Activated CD8-positive, alpha-beta T cell treated with anti-CD3 and anti-CD28 coated beads, Interleukin-2, amount 10 ng/mL, durations not matched to agents 7 days and 5 days (primary cell): Measurements from ENCODE around the gene OR52N5. TPM values are rescaled to one million over a fixed set of nuclear protein-coding genes. Genes with fewer than 3 reads are reported as not detected.

Source experiments
- ATAC-seq: fragments of 150-1000 bp; cut with Tn5 transposase; one replicate; pipeline ENCODE4 v1.10.0; 2021; ENCODE audit warnings: moderate library complexity
- CTCF ChIA-PET: fragments of 350-600 bp; sonication (Branson Sonifier 250); formaldehyde crosslinking; loops from one replicate; lab custom pipeline; 2021; ENCODE audit warnings: antibody characterized with exemption; lab: Charles Lee
- POLR2A ChIA-PET: fragments of 350-600 bp; sonication (Branson Sonifier 250); formaldehyde crosslinking; loops from one replicate; lab custom pipeline; 2021; ENCODE audit warnings: antibody characterized with exemption; lab: Charles Lee
- DNase-seq: peaks from one replicate; pipeline ENCODE4 v3.0.0-alpha.2; 2020
- H3K27ac Mint-ChIP-seq: one replicate; pipeline ENCODE4 v1.8.0; 2021; ENCODE audit warnings: mild to moderate bottlenecking, mixed read lengths
- H3K27me3 Mint-ChIP-seq: one replicate; pipeline ENCODE4 v1.8.0; 2021; ENCODE audit warnings: low read depth, mixed read lengths
- H3K36me3 Mint-ChIP-seq: one replicate; pipeline ENCODE4 v1.8.0; 2021; ENCODE audit warnings: low read depth, mixed read lengths
- H3K4me1 Mint-ChIP-seq: one replicate; pipeline ENCODE4 v1.8.0; 2021; ENCODE audit warnings: low read depth, mixed read lengths
- H3K4me3 Mint-ChIP-seq: one replicate; pipeline ENCODE4 v1.8.0; 2021; ENCODE audit warnings: mild to moderate bottlenecking, mixed read lengths
- H3K9me3 Mint-ChIP-seq: one replicate; pipeline ENCODE4 v1.8.0; 2022; ENCODE audit warnings: mixed read lengths; ENCODE audit not compliant: insufficient read depth
- total RNA-seq, 2 experiments: library from RNA; stranded (reverse); gene quantifications; one replicate each; pipeline ENCODE4 v1.2.3, GENCODE V29; 2021

OR52N5 gene
- total RNA-seq: not detected

GRCh38 chr11:5783255-5783654, at the start of gene OR52N5:
TSS of gene OR52N5 (minus strand) at chr11:5783355. CDS start at chr11:5778634, 4,721 bp downstream.
- Mint-ChIP-seq H3K4me1 (no peaks in the 10 kb centered on the region), H3K9me3 (no peaks in the 10 kb centered on the region), H3K27ac (no peak within 1 kb of the TSS), H3K36me3 (no peaks in the 10 kb centered on the region), H3K4me3 (no peak within 1 kb of the TSS), H3K27me3 (peaks cover 3% of the 10 kb centered on the region)
- ATAC-seq: no peak
- DNase-seq: no peak
- POLR2A ChIA-PET: no interaction called here
- CTCF ChIA-PET: no interaction called here

- Mint-ChIP-seq H3K27ac (no peak overlapping the region), H3K4me1 (no peaks in the 10 kb centered on the region), H3K9me3 (no peaks in the 10 kb centered on the region), H3K27me3 (peaks cover 7% of the 10 kb centered on the region), H3K36me3 (no peaks in the 10 kb centered on the region), H3K4me3 (no peak overlapping the region)
- CTCF ChIA-PET: no interaction called here
- no peak for ATAC-seq
- POLR2A ChIA-PET: no interaction called here
- DNase-seq: no peak
Measured at GRCh38 chr11:5831196-5831829, 48.2 kb upstream of the OR52N5 start.

GRCh38 chr11:5818245-5818886, 35.2 kb upstream of the OR52N5 start:
- Mint-ChIP-seq H3K27ac (peak overlapping the region; percentile 23), H3K4me3 (peak overlapping the region; percentile 66), H3K27me3 (no peaks in the 10 kb centered on the region), H3K4me1 (peaks cover 8% of the 10 kb centered on the region), H3K9me3 (no peaks in the 10 kb centered on the region), H3K36me3 (no peaks in the 10 kb centered on the region)
- DNase-seq (no peak), ATAC-seq (peak; percentile 51)
- ChIA-PET CTCF (interaction anchor here (2.0 kb wide), 1 partner anchor 9 kb away, joined by 8 read pairs; no protein-coding TSS in a partner anchor), POLR2A (no interaction called here)

- H3K27me3 Mint-ChIP-seq: peaks cover 8% of the 10 kb centered on the region
Measured at GRCh38 chr11:5815534-5815933, 32.4 kb upstream of the OR52N5 start.

GRCh38 chr11:5809905-5810795, 27.0 kb upstream of the OR52N5 start:
- no peak overlapping the region for H3K4me3 Mint-ChIP-seq
- no peak for ATAC-seq
- no peak overlapping the region for H3K27ac Mint-ChIP-seq
- no peak for DNase-seq
- CTCF ChIA-PET: interaction anchor here (0.7 to 2.9 kb wide), 7 partner anchors 8 to 685 kb away, joined by 3 to 18 read pairs (median 5); partner anchors contain the start of gene TRIM5
- no peaks in the 10 kb centered on the region for H3K9me3 Mint-ChIP-seq
- peaks cover 13% of the 10 kb centered on the region for H3K27me3 Mint-ChIP-seq
- POLR2A ChIA-PET: no interaction called here
- no peaks in the 10 kb centered on the region for H3K36me3 Mint-ChIP-seq
- H3K4me1 Mint-ChIP-seq: peaks cover 12% of the 10 kb centered on the region

More at GRCh38 chr11:5815534-5815933, 32.4 kb upstream of the OR52N5 start:
- CTCF ChIA-PET: no interaction called here
- POLR2A ChIA-PET: no interaction called here
- H3K27ac Mint-ChIP-seq: no peak overlapping the region
- peaks cover 8% of the 10 kb centered on the region for H3K4me1 Mint-ChIP-seq
- ATAC-seq (no peak), DNase-seq (no peak)
- H3K9me3 Mint-ChIP-seq: no peaks in the 10 kb centered on the region
- no peak overlapping the region for H3K4me3 Mint-ChIP-seq
- no peaks in the 10 kb centered on the region for H3K36me3 Mint-ChIP-seq

GRCh38 chr11:5809122-5809519, 26.0 kb upstream of the OR52N5 start:
- DNase-seq (no peak), ATAC-seq (peak; percentile 54)
- ChIA-PET POLR2A (no interaction called here), CTCF (interaction anchor here (0.7 to 2.9 kb wide), 7 partner anchors 9 to 684 kb away, joined by 3 to 18 read pairs (median 5); partner anchors contain the start of gene TRIM5)
- peaks cover 12% of the 10 kb centered on the region for H3K4me1 Mint-ChIP-seq
- H3K27ac Mint-ChIP-seq: peak overlapping the region; percentile 43
- H3K9me3 Mint-ChIP-seq: no peaks in the 10 kb centered on the region
- H3K36me3 Mint-ChIP-seq: no peaks in the 10 kb centered on the region
- H3K27me3 Mint-ChIP-seq: peaks cover 15% of the 10 kb centered on the region
- peak overlapping the region; percentile 88 for H3K4me3 Mint-ChIP-seq

GRCh38 chr11:5808500-5809121, 25.5 kb upstream of the OR52N5 start, which contains the start of gene OR52N2:
TSS of gene OR52N2 (plus strand) at chr11:5808924. CDS start at chr11:5820336, 11,412 bp downstream.
- POLR2A ChIA-PET: no interaction called here
- Mint-ChIP-seq H3K9me3 (no peaks in the 10 kb centered on the region), H3K36me3 (no peaks in the 10 kb centered on the region), H3K4me1 (peaks cover 12% of the 10 kb centered on the region), H3K27me3 (peaks cover 18% of the 10 kb centered on the region), H3K4me3 (peak within 1 kb of the TSS; percentile 88), H3K27ac (peak within 1 kb of the TSS; percentile 43)
- peak; percentile 80 for DNase-seq
- ATAC-seq: peak; percentile 95
- CTCF ChIA-PET: interaction anchor here (1.0 to 2.9 kb wide), 4 partner anchors 10 to 332 kb away, joined by 5 to 18 read pairs (median 7); partner anchors contain the start of gene TRIM5

GRCh38 chr11:5807580-5807979, 24.4 kb upstream of the OR52N5 start:
- H3K27me3 Mint-ChIP-seq: peaks cover 25% of the 10 kb centered on the region
- no peaks in the 10 kb centered on the region for H3K36me3 Mint-ChIP-seq
- ChIA-PET CTCF (interaction anchor here (1.5 to 1.6 kb wide), 2 partner anchors 207 to 331 kb away, joined by 8 to 12 read pairs; no protein-coding TSS in a partner anchor), POLR2A (no interaction called here)
- H3K27ac Mint-ChIP-seq: no peak overlapping the region
- H3K4me3 Mint-ChIP-seq: no peak overlapping the region
- H3K9me3 Mint-ChIP-seq: no peaks in the 10 kb centered on the region
- no peak for DNase-seq
- no peak for ATAC-seq
- H3K4me1 Mint-ChIP-seq: peaks cover 12% of the 10 kb centered on the region

GRCh38 chr11:5803982-5804381, 20.8 kb upstream of the OR52N5 start:
- peaks cover 18% of the 10 kb centered on the region for H3K27me3 Mint-ChIP-seq
- CTCF ChIA-PET: interaction anchor here (1.3 kb wide), 1 partner anchor 327 kb away, joined by 3 read pairs; no protein-coding TSS in a partner anchor
- no peak for DNase-seq
- no peaks in the 10 kb centered on the region for H3K9me3 Mint-ChIP-seq
- no peak overlapping the region for H3K27ac Mint-ChIP-seq
- ATAC-seq: no peak
- no peaks in the 10 kb centered on the region for H3K36me3 Mint-ChIP-seq
- H3K4me1 Mint-ChIP-seq: peaks cover 8% of the 10 kb centered on the region
- H3K4me3 Mint-ChIP-seq: no peak overlapping the region
- POLR2A ChIA-PET: no interaction called here

GRCh38 chr11:5796541-5796940, 13.4 kb upstream of the OR52N5 start:
- POLR2A ChIA-PET: no interaction called here
- H3K4me1 Mint-ChIP-seq: no peaks in the 10 kb centered on the region
- peaks cover 10% of the 10 kb centered on the region for H3K27me3 Mint-ChIP-seq
- H3K9me3 Mint-ChIP-seq: no peaks in the 10 kb centered on the region
- H3K4me3 Mint-ChIP-seq: no peak overlapping the region
- CTCF ChIA-PET: no interaction called here
- H3K27ac Mint-ChIP-seq: no peak overlapping the region
- DNase-seq: no peak
- H3K36me3 Mint-ChIP-seq: no peaks in the 10 kb centered on the region
- ATAC-seq: no peak

- Mint-ChIP-seq H3K4me3 (no peak within 1 kb of the TSS), H3K9me3 (no peaks in the 10 kb centered on the region), H3K36me3 (no peaks in the 10 kb centered on the region), H3K27ac (no peak within 1 kb of the TSS), H3K27me3 (peaks cover 6% of the 10 kb centered on the region), H3K4me1 (no peaks in the 10 kb centered on the region)
- ATAC-seq: no peak
- no peak for DNase-seq
- CTCF ChIA-PET: no interaction called here
- POLR2A ChIA-PET: no interaction called here
Measured at GRCh38 chr11:5791165-5791564, 8.0 kb upstream of the OR52N5 start, which contains the start of gene OR52N1. TSS of gene OR52N1 (minus strand) at chr11:5791265. CDS start at chr11:5788816, 2,449 bp downstream.
